Hepatocyte (in vitro differentiated cells): ENCODE measurements around the gene FYN.

Experiments
- CTCF ChIP-seq: fragments of 200-600 bp; sonication (generic); IDR thresholded peaks from 2 replicates; pipeline ENCODE4 v1.5.1; 2016; ENCODE audit warnings: antibody characterized with exemption, mild to moderate bottlenecking; ENCODE audit not compliant: poor library complexity
- EZH2 ChIP-seq: fragments of 200-600 bp; sonication (generic); IDR thresholded peaks from 2 replicates; pipeline ENCODE4 v1.6.1; 2016; ENCODE audit warnings: antibody characterized with exemption, mild to moderate bottlenecking, borderline replicate concordance

- peak; percentile 79 for TF ChIP-seq CTCF
- TF ChIP-seq EZH2, result no peak
Observed at GRCh38 chr6:111709615-111710398, 163.4 kb downstream of the FYN start.
